HG03135 (cell line): ENCODE results near the gene SYT2.

Source experiments
- ATAC-seq: cut with Tn5 transposase; IDR thresholded peaks from one replicate; pipeline ENCODE4 v1.9.1; 2021; ENCODE audit warnings: mild to moderate bottlenecking, moderate library complexity; ENCODE audit not compliant: unreplicated experiment

The SYT2 gene

DNA sequence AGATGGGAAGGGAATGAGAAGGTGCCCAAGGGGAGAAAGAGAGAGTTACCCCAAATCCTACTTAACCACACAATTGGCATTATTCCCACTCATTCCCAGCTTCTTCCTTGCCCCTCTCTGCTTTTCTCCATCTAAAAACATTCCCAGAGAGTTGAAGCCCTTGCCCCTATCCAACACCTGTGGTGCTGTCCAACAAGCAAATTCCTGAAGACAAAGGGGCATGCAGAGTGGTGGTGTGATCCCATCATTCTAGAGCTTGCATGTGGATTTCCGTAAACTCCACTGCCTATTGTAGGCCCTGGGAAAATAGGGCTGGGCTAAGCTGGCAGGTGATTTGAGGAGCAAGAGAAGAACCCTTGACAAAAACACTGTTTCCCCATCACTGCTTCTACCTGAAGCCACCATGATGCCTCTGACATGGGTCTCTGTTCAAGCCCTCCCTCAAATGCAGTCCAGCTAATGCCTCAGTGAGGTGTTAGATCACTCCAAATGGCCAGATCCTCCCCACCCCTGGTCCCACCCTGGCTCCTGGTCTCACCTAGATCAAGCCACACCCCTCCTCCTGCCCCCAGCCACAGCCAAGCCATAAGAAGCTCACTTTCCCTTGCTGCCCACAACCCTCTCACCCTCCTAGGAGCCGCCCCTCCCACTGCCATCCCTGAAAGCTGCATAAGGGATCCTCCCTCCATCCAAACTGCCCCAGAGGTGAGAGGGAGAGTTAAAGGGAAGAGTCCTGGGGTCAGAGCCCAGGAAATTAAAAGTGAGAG is 29.5 kb downstream of the SYT2 start:
- ATAC-seq, result no peak

DNA sequence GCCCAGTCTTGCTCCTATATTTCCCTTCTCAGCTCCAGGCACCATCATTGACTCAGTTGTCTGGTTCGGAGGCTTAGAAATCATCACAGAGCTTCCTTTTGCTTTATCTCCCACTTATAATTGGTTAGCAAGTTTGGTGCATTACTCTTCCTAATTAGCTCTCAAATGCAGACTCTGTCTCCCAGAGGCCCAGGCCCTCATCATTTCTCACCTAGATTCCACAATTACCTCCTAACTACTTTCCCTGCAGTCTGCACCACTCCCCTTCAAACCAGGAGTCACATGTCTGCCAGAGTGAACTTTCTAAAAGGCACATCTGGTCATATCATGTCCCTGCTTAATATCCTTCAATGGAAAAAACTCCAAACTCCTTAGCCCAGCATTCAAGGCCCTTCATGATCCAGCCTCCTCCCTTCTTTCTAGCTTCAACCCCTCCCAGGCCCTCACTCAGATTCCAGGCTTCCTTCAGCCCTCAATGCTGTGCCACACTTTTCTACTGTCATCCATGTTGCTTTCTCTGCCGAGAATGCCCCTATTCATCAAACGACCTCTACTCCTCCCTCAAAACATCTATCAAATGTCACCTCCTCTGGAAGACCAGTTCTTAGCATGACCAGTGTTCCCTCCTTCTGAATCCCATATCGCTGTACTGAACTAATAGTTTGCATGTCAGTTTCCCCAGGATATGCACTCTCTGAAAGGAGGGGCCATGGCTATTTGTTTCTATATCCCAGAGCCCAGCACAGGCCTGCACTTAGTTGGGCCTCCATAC is 30.7 kb downstream of the SYT2 start:
- no peak for ATAC-seq

DNA sequence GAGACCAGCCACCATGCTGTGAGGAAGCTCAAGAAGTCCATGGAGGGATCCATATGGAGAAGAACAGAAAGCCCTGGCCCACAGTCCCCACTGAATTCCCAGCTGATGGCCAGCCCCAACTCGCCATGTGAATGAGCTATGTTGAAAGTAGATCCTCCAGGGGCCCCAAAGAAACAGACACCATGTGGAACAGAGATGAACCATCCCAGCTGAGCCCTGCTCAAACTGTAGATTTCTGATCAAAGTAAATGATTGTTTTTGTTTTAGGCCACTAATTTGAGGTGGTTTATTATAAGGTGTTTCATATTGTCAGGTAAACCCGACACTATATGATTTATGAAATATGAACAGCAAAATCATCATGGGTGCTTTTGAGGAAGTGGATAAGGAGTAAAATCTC is 32.8 kb downstream of the SYT2 start:
- no peak for ATAC-seq

DNA sequence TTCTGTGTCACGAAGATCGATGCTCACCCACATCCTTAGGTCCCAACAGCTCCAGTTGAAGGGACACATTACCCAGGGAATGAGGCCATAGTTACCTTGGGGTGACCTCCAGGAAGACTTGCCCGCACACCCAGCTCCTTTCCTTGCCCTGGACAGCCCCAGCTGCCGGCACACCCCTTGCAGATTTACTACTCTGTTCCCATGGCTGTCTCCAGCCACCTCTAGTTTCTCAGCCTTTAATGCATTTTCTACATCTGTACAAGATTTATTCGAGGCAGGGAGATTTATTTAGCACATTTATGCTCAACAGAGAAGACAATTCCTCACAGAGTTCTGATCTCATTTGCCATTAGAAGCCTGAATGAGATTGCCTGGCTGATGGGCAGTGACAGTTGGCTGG is 36.7 kb downstream of the SYT2 start:
- ATAC-seq, result no peak

DNA sequence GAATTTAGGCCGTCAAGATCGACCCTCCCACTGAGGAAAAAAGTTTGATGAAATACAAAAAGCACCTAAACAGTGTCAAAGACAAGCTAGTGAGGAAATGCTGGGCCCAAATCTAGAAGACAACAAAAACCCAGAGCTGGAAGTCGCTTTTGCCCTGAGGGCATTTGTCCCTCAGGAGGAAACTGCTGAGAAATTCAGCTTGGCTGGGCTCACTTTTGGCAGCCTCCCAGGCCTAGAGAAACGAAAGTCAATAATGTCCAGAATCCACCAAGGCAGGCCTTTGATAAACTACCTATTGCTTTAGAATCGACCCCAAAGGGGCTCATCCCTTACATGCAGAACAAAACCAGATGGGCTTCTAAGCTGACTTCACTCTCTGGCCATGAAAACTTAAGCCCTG is 38.9 kb downstream of the SYT2 start:
- no peak for ATAC-seq

DNA sequence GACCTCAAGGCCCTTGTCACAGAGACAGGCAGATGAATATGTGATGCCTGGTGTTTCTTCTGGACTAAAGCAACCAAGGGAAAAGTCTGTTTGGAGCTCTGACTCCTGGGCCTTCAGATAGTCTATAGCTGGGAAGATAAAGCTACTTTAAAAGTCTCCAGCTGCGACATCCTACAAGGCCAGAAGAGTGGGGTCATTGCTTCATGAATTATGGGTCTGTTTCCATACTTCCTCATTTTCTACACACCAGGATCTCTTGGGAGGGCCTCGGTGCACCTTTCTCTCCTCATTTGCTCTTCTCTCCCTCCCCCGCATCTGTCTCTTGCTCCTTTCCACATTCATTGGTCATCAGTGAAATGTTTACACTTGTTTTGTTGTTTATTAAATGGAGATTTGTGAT is 44.8 kb downstream of the SYT2 start:
- ATAC-seq, result no peak

DNA sequence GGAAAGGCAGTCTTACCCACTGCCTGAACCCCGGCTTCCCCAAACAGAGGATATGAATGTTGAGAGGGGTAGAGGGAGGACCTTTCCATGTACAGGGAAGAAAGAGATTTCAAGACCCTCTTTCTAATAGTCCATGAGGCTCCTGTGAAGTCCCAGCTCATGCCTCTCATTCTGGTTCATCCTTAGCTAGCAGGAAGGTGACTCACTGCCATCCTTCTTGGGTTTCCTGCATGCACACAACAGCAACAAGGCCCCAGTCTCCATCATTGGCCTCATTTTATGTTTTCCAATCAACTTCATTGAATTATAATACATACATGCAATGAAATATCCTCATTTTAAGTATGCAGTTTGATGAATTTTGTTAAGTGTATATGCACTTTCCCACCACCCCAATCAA is 46.2 kb downstream of the SYT2 start:
- no peak for ATAC-seq

DNA sequence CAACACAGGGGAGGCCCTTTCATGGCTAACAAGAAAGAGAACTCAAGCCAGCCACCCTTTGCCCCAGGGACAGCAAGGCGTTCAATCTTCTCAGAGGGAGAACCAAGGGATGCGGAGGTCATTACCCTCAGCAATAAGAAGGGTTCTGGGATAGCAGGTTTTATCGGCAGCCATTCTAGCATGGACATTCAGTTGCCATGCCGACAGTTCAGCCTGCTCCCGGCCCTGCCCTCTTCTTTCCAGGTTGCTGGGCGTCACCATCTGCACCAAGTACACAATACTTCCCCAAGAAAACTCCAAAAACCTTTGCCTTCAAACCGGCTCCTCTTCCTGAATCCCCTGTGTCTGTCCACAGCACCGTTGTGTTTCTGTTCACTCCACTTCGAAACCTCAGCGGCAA is 47.1 kb downstream of the SYT2 start:
- ATAC-seq, result no peak

DNA sequence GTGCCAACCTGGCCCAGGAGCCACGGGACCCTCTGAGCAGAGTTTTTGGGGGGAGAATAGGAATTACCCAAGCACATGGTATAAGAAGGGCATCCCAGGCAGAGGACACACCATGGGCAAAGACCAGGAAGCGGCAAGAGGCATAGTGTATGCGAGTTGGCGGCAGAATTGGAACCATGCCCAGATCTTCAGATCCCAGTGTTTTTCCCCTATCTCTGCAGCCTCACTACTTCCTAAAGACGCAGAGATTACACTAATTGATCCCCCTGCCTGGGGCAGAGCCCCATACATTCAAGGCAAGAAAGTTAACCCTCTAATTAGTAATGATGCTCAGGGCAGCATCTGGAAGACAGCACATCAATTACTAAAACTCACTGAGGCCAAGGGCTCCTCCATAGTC is 48.2 kb downstream of the SYT2 start:
- ATAC-seq, result no peak

DNA sequence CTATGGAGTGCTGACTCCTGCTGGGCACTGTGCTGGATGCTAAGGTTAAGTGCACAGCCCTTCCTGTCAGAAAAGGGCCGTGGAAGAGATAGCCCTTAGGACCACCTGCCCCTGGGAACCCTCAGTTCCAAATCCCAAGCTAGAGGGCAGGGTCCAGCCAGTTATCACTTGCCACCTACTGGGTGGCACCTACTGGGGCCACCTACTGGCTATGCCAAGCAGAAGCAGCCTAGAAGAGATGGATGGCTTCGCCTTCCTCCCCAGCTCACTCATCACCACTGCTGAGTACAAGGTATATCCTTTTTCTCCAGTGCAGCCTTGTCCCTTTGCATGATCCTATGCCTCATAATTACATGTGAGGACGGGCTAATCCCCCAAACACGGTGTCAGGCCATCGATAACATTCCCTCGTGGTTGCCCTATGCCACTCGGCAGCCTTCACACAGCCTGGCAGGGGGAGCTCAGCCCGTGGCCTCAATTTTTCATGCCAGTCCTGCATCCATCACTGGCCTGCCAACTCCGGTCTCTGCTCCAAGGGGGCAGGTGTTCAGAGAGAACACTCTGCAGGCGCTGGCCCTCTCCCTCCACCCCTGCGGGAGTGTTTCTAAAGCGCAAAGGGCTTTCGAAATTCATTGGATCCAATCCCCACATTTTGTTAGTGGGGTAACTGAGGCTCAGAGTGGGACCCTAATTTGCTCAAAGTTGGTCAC is 49.0 kb downstream of the SYT2 start:
- ATAC-seq, result no peak

DNA sequence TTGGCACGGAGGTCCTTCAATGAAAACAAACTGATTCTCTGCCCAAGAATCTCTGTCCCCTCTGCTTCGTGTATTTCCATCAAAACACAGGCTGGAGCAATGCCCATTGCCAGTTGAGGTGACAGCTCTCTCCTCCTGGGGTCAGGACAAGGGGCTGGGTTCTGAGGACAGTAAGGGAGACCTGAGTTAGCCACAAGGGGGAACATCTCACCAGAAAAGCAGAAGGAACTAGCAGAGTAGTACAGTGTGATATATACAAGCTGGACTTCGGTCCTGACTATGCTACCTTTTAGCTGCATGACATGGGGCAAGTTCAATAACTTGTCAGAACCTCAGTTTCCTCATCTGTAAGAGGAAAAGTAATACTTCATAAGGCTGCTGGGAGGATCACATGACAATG is 50.3 kb downstream of the SYT2 start:
- ATAC-seq, result no peak

DNA sequence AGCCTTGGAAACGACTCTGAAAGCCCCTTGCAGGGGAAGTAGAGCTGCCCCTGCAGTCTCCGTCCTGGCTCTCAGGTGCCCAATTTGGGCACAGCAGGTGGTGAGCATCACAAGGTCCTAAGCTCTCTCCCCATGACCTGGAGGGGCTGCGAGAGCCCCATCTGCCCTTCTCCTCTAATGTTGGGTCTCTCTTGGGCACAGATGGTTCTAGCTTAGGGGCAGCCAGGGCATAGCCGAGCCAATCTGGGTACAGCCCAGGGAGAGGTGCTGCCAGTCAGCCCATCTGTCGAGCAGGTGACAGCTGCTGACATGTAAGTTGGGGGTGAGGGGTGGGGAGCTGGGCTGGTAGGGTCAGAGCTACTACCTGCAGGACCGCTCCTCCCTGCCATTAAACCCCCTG is 50.7 kb downstream of the SYT2 start:
- ATAC-seq, result no peak

DNA sequence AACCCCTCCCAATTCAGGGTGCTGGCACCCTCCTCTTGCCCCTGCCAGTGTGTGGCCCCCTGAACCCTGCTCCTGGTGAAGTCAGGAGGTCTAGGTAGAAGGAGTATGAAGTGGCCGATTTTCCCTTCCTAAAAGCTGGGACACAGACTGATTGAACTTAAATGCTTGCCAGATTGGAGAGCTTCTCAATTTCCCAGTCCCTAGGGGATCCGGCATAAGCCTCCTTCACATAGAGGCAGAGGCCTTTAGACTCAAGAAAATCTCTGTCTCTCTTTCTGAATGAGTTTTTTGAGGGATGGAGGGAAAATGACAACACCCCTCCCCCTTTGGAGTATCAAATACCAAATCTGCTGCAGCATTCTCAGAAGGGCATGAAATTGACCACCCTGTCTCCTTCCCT is 51.5 kb downstream of the SYT2 start:
- ATAC-seq, result no peak

DNA sequence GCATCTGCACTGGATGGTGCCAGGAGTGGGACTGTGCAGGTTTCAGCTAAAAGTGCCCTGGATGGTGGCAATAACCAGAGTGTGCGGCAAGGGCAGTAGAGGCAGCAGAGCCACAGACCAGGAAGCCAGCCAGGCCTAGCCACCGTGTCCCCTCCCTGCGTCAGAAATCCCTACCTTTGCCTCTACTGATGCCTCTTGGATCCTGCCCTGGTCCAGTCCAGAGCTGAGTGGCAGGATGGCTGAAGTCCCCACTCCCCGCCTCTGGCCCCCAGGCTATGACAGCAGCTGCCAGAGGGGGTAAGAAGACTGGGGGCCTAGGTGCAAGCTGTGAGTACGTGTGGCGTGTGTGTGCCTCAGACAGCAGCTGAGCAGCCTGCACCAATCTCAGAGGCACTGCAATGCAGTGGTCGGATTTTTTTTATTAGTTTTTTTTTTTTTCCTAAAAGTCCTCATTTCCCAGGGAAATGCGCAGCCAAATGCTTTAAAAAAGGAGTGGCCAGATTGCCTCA is 51.9 kb downstream of the SYT2 start:
- ATAC-seq, result no peak

DNA sequence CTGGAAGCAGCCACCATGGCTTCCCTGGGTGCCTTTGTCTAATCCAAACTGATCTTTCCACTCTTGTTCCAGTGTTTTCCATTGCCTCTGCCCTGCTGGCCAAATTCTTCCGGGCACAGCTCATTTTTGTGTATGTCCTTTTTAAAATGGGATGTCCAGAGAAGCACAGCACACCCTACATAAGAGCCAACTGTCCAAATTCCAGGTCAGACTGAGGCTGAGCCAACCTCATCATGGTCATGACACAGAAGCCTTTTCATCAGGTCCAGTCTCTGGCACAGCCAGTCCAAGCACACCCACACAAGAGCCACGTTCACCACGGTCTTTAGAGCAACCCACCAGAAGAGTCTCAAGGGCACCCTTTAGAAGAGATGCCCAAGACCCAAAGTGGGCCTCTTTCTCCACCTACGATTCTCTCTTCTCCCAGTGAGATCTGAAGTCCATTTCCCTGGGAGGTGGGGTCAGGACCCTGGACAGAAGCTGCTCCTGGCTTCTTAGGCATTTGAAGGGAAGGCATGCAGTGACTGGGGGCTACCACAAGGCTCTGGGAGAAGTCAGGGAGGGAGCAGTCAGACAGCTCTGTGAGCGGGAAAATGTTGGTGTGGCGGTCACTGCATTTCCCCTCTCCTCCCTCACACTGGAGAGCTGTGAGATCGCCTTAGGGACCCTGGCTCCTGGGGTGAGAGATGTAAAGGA is 53.2 kb downstream of the SYT2 start:
- no peak for ATAC-seq

DNA sequence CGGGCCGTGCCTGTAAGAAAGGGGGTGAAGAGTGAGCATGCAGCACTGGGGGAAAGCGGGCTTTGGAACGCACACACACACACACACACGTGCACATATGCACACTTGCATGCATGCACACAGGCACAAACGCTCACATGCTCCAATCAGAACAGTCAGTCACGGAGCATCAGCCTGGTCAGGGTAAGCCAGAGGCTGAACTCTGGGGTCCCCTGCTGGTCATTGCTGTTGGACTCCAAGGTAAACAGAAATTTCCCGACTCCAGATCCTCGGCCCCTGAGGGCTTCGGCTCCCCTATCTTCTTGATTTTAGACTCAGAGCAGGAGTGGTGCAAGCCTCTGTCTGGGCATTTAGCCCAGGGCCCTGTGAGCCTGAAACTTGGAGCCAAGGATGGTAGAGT is 54.2 kb downstream of the SYT2 start:
- ATAC-seq, result no peak

DNA sequence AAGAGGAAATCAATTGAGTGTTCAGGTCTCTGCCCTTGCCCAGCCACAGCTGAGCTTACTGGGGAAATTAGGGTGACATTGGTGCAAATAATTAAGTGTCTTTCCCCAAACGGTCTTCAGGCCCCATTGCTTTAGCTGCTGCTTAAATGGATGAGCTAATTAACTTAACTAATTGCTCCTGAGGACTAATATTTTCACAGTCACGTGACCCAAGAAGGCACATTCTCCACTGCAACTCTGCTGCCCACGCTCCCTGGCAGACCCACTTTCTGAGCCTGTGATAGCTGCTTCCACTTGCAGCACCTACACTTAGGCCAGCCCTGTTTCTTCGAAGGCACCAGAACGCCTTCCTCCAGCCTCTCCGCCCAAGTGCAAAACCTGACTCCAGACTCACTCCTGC is 56.2 kb downstream of the SYT2 start:
- ATAC-seq, result no peak

DNA sequence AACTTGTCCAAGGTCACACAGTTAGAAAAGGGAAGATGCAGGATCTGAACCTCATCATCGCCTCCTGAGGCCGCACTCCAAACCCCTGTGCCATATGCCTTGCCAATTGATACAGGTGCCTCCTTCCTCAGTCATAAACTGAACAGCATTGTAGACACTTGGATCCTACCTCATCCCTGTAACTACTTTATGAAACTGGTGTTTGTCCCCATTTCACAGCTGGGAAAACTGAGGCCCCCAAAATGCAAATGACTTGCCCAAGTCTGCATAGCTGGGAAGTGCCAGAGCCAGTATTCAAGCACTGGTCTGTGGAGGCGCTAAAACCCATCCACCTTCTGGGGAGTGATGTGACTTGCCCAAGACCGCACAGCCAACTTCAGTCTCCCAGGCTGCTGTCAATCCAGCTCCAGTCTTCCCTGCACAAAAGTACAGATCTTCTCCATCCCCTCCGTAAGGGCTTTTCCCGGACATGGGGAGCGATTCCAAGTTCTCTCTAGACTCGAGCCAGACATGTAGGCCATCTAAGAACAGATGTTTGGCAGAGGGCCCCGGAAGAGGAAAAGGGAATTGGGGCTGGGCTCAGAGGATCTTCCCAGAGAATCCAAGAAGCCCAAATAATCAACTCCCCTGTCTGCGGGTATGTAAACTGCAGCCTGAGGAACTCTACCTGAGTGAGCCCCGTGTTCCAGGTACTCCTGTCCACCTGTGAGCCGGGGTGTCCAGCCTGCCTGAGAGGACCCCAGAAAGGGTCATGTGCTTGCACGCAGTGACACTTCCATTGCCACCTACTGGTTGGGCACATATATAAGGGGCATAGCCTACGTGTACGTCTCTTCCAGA is 60.5 kb downstream of the SYT2 start:
- ATAC-seq, result no peak

DNA sequence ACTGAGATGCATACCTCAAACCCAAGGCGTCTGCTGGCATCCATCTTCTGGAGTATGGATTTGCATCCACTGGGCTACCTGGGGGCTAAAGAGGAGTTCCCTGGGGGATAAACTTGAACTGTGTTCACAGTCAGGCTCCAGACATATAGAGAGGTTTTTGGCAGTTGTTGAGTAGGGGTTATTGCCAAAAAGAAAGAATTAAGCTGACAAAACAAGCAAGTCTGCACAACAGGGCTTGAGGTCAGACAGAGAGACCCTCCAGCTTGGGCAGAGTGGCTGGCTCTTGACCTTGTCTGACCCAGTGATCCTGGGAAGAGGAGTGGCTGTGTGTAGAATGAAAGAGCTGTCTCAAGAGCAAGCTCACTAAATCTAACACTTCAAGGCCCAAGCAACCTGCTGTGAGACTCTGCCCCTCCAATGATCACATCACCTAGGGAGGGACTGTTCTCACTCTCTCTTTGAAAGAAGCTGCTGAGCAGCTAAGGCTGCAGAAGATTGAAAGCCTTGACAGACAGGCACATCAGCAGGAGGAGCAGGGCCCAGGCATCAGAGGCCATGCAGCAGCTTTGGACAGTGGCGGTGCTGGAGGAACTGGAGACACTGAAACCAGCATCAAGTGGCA is 61.5 kb downstream of the SYT2 start:
- ATAC-seq, result no peak

DNA sequence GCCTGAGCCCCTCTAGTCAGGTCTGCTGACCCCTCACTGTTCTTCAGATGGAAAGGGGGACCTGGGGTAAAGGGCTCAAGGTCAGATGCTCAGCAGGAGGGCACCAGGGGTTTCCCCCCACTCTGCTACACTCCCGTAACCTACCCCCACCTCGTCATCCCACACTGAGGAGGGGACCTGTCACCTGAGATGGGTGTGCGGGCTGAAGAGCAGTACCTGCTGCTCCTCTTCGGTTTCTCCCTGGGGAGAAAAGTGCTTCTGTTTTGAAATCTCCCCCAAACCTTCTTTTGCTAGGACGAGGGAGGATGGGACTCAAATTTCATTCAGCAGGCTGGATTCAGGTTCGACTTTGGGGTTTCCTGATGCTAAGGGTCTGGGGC is 65.2 kb downstream of the SYT2 start:
- ATAC-seq, result no peak
